HT1080 (cell line): ENCODE results near the gene MX1. TPM values are rescaled to one million over a fixed set of nuclear protein-coding genes. Genes with fewer than 3 reads are reported as not detected.

Source experiments
- DNase-seq: peaks from one replicate; pipeline ENCODE4 v3.0.0-alpha.2; 2015; ENCODE audit warnings: low read depth
- polyA plus RNA-seq, 2 experiments: library from polyadenylated mRNA; depleted of rRNA; stranded (reverse); fragments of >200 nt; gene quantifications; 2 replicates each; pipeline ENCODE4 v1.2.3, GENCODE V29; 2015
- total RNA-seq: library from RNA; depleted of rRNA; stranded (reverse); fragments of >200 nt; shearing (Covaris generic); gene quantifications from 2 replicates; pipeline ENCODE4 v1.2.3, GENCODE V29; 2014; rRNA removed

Gene MX1
- total RNA-seq = 6.5 and 7.3 TPM in 2 replicates
- 3.8 and 4.7 TPM in 2 replicates for polyA plus RNA-seq (2015; cell fraction: cytosol; rRNA removed)
- polyA plus RNA-seq (2015; cell fraction: nucleus; rRNA removed) = 6.5 and 10.2 TPM in 2 replicates

- peak; percentile 24 for DNase-seq
Measured at GRCh38 chr21:41425954-41426675, at the start of gene MX1. Gene MX1, plus strand, starts transcription at chr21:41426239. Its CDS starts 5,832 bp downstream, at chr21:41432071.

- no peak for DNase-seq
Measured at GRCh38 chr21:41377715-41378114, 48.3 kb upstream of the MX1 start.

- no peak for DNase-seq
Measured at GRCh38 chr21:41378849-41379248, 47.2 kb upstream of the MX1 start.

GRCh38 chr21:41379901-41380300 lies 46.1 kb upstream of the MX1 start:
- DNase-seq = no peak

- peak; percentile 13 for DNase-seq
Measured at GRCh38 chr21:41381731-41382130, 44.3 kb upstream of the MX1 start.

GRCh38 chr21:41387042-41387819 lies 38.8 kb upstream of the MX1 start:
- DNase-seq = no peak

GRCh38 chr21:41387824-41388223 lies 38.2 kb upstream of the MX1 start:
- no peak for DNase-seq

GRCh38 chr21:41388259-41388658 lies 37.8 kb upstream of the MX1 start:
- DNase-seq = no peak

GRCh38 chr21:41390043-41390639 lies 35.9 kb upstream of the MX1 start:
- no peak for DNase-seq

GRCh38 chr21:41393876-41394465 lies 32.1 kb upstream of the MX1 start:
- no peak for DNase-seq

GRCh38 chr21:41396558-41397075 lies 29.4 kb upstream of the MX1 start:
- no peak for DNase-seq

- no peak for DNase-seq
Measured at GRCh38 chr21:41397471-41397891, 28.6 kb upstream of the MX1 start.

GRCh38 chr21:41398251-41398650 lies 27.8 kb upstream of the MX1 start:
- DNase-seq = no peak

GRCh38 chr21:41398831-41399230 lies 27.2 kb upstream of the MX1 start:
- DNase-seq = no peak

- DNase-seq = no peak
Measured at GRCh38 chr21:41399246-41399800, 26.7 kb upstream of the MX1 start.

GRCh38 chr21:41402231-41402630 lies 23.8 kb upstream of the MX1 start:
- no peak for DNase-seq

- DNase-seq = no peak
Measured at GRCh38 chr21:41402796-41403195, 23.2 kb upstream of the MX1 start.

- DNase-seq = no peak
Measured at GRCh38 chr21:41403331-41403730, 22.7 kb upstream of the MX1 start.

- no peak for DNase-seq
Measured at GRCh38 chr21:41403966-41404365, 22.1 kb upstream of the MX1 start.

GRCh38 chr21:41405321-41405720 lies 20.7 kb upstream of the MX1 start:
- no peak for DNase-seq

- no peak for DNase-seq
Measured at GRCh38 chr21:41406340-41406739, 19.7 kb upstream of the MX1 start.
